Left lung (tissue), 10 donors: ENCODE measurements around the gene NXF1. TPM values are rescaled to one million over a fixed set of nuclear protein-coding genes. Genes with fewer than 3 reads are reported as not detected.
A peak's percentile ranks its signal among the peaks of the same experiment; 100 is the strongest.

Experiments
- ATAC-seq: fragments of 200-7000 bp; cut with Tn5 transposase; one replicate; pipeline ENCODE4 v1.9.1; 2020; ENCODE audit warnings: moderate library complexity
- DNase-seq, 4 donors: peaks; one replicate each; pipeline ENCODE4 v3.0.0-alpha.2; 2013 to 2020
- H3K27ac ChIP-seq, 2 donors: fragments of 200-600 bp; sonication (generic) in 1 of 2; one replicate each; pipeline versions ENCODE4 v1.5.0 to v1.8.0; 2020 to 2021
- H3K27me3 ChIP-seq, 2 donors: fragments of 200-600 bp; sonication (generic) in 1 of 2; one replicate each; pipeline versions ENCODE4 v1.5.0 to v1.8.0; 2020 to 2021
- H3K36me3 ChIP-seq, 2 donors: fragments of 200-600 bp; sonication (generic) in 1 of 2; one replicate each; pipeline versions ENCODE4 v1.5.0 to v1.8.0; 2020 to 2021
- H3K4me1 ChIP-seq, 2 donors: fragments of 200-600 bp; one replicate each; pipeline ENCODE4 v1.8.0; 2021
- H3K4me3 ChIP-seq, 2 donors: fragments of 200-600 bp; sonication (generic) in 1 of 2; one replicate each; pipeline versions ENCODE4 v1.5.0 to v1.8.0; 2020 to 2021; ENCODE audit warnings: mild to moderate bottlenecking in 1 of 2
- H3K9me3 ChIP-seq, 2 donors: fragments of 200-600 bp; sonication (generic) in 1 of 2; one replicate each; pipeline versions ENCODE4 v1.5.0 to v1.8.0; 2020 to 2021
- intact Hi-C, 2 donors: fragments of 100-400 bp; cut with DNase I; formaldehyde crosslinking; loops; one replicate each; pipeline versions ENCODE4 v1.11.2 to v1.14.2; 2022
- polyA plus RNA-seq, 6 donors: library from polyadenylated mRNA; unstranded; fragments of 120-200 nt; gene quantifications; one replicate each; pipeline ENCODE4 v1.2.1, GENCODE V29; 2013; ENCODE audit not compliant: insufficient read length in 6 of 6
- total RNA-seq, 2 donors: library from RNA; stranded (reverse); fragmentation: NEBNext Ultra II Directional; extraction: Animal tissue kit (Norgen Biotek cat#: 25700); gene quantifications; one replicate each; pipeline ENCODE4 v1.2.1, GENCODE V29; 2021
- TF ChIP-seq, protein P1 (sequence below), 2 donors: fragments of 200-600 bp; sonication (generic) in 1 of 2; IDR thresholded peaks; one replicate each; pipeline versions ENCODE4 v1.5.0 to v1.8.0; 2021; ENCODE audit warnings: antibody characterized with exemption in 2 of 2
- donor health status: DM: no; HTN: yes; CAD: no.
- donor health status: DM: no; HTN: no; CAD: no.

Gene NXF1
- total and polyA plus RNA-seq, 8 donors, result 67.8 to 157 (median 128) TPM

- DNase-seq, result no peak
- intact Hi-C loops, result no loop called here
- Histone ChIP-seq H3K27ac (peak overlapping the region in 1 of 2 donors; percentile 84), H3K9me3 (no peaks in the 10 kb centered on the region), H3K27me3 (no peaks in the 10 kb centered on the region), H3K36me3 (peaks cover 4 to 67% of the 10 kb centered on the region in 2 donors), H3K4me1 (peaks cover 0 to 18% of the 10 kb centered on the region in 2 donors), H3K4me3 (no peak overlapping the region)
- no peak for ATAC-seq
- TF ChIP-seq, protein P1, sequence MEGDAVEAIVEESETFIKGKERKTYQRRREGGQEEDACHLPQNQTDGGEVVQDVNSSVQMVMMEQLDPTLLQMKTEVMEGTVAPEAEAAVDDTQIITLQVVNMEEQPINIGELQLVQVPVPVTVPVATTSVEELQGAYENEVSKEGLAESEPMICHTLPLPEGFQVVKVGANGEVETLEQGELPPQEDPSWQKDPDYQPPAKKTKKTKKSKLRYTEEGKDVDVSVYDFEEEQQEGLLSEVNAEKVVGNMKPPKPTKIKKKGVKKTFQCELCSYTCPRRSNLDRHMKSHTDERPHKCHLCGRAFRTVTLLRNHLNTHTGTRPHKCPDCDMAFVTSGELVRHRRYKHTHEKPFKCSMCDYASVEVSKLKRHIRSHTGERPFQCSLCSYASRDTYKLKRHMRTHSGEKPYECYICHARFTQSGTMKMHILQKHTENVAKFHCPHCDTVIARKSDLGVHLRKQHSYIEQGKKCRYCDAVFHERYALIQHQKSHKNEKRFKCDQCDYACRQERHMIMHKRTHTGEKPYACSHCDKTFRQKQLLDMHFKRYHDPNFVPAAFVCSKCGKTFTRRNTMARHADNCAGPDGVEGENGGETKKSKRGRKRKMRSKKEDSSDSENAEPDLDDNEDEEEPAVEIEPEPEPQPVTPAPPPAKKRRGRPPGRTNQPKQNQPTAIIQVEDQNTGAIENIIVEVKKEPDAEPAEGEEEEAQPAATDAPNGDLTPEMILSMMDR (IDR thresholded peaks at IDR 0.05), result no peak
Observed at GRCh38 chr11:62817129-62817528, 11.9 kb upstream of the NXF1 start.

GRCh38 chr11:62816557-62816956 lies 11.3 kb upstream of the NXF1 start:
- Histone ChIP-seq H3K4me1 (peaks cover 0 to 18% of the 10 kb centered on the region in 2 donors), H3K36me3 (peaks cover 4 to 61% of the 10 kb centered on the region in 2 donors), H3K9me3 (no peaks in the 10 kb centered on the region), H3K4me3 (no peak overlapping the region), H3K27ac (peak overlapping the region in 1 of 2 donors; percentile 84), H3K27me3 (no peaks in the 10 kb centered on the region)
- ATAC-seq (peak; percentile 33), DNase-seq (no peak)
- intact Hi-C loops, result no loop called here
- TF ChIP-seq, protein P1 (IDR thresholded peaks at IDR 0.05), result no peak

DNA sequence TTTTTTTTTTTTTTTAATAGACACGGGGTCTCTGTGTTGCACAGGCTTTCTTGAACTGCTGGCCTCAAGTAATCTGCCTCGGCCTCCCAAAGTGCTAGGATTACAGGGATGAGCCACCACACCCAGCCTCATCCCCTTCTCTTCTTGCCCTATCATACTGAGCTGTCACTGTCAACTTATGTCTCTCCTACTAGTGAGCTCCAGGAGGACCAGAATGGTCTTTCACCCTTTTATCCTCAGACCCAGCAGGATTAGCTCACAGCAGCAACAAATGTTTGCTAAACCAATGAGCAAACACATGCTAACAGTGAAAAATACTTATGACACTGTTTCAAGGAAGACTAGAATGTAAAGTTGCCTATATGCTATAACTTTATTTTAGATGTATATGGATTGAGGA lies 6.4 kb upstream of the NXF1 start:
- no peaks in the 10 kb centered on the region for H3K27me3 ChIP-seq
- H3K27ac ChIP-seq, result no peak overlapping the region
- no peaks in the 10 kb centered on the region for H3K9me3 ChIP-seq
- H3K4me3 ChIP-seq, result no peak overlapping the region
- peaks cover 0 to 16% of the 10 kb centered on the region in 2 donors for H3K36me3 ChIP-seq
- DNase-seq (no peak), ATAC-seq (no peak)
- H3K4me1 ChIP-seq, result peaks cover 0 to 25% of the 10 kb centered on the region in 2 donors
- TF ChIP-seq, protein P1 (IDR thresholded peaks at IDR 0.05), result no peak
- intact Hi-C loops, result no loop called here

DNA sequence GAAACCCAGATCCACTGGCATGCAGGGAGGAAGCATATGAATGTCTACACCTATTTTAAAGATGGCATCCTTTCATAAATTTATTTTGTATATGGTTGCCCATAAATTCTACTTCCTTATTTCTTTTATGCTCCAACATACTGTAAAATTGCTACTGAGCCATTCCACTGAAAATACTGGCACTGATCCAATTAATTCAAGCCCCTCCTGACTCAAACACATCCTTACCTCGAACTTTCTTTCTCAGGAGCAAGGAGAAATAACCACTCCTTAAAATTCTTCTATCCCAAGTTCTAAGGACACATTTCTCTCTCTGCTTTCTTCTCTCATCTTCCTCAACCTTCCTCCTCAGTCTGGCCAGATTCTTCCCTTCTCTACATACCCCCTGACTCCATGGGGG lies 5.5 kb upstream of the NXF1 start:
- TF ChIP-seq, protein P1 (IDR thresholded peaks at IDR 0.05), result no peak
- no peaks in the 10 kb centered on the region for H3K9me3 ChIP-seq
- ATAC-seq (no peak), DNase-seq (no peak)
- no peak overlapping the region for H3K27ac ChIP-seq
- intact Hi-C loops, result no loop called here
- H3K36me3 ChIP-seq, result peaks cover 0 to 14% of the 10 kb centered on the region in 2 donors
- H3K4me1 ChIP-seq, result peaks cover 0 to 30% of the 10 kb centered on the region in 2 donors
- H3K4me3 ChIP-seq, result no peak overlapping the region
- no peaks in the 10 kb centered on the region for H3K27me3 ChIP-seq

DNA sequence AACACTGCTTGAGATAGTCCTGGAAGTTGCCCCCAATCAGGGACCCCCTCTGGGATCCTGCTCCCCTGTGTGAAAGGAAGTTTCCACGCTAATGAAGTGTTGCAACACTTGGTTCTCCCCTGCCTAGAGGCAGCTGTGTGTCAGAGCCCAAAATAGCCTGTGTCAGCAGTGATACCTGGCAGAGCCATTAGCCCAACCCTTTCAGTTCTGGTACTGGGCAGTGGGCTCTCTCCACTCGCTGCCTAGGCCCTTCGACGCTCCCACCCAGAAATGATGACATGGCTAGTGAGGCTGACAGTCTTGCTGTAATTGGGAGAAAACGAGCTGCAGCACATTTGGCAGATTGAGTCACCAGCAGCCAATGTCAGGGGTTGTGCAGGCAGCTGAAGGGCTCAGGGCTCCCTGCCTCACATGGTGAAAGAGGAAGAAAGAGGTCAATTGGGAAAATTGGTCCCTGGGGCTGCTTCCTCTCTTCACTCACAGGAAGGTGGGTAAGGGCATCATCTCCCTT lies 1.4 kb upstream of the NXF1 start:
- H3K9me3 ChIP-seq, result no peaks in the 10 kb centered on the region

More for the DNA sequence above, 1.4 kb upstream of the NXF1 start:
- intact Hi-C loops, result no loop called here
- TF ChIP-seq, protein P1 (IDR thresholded peaks at IDR 0.05), result no peak
- H3K27ac ChIP-seq, result peak overlapping the region; percentile 93 to 94
- H3K27me3 ChIP-seq, result no peaks in the 10 kb centered on the region
- DNase-seq, result peak in 1 of 4 donors; percentile 59
- peak; percentile 2 for ATAC-seq
- H3K36me3 ChIP-seq, result peaks cover 0 to 21% of the 10 kb centered on the region in 2 donors
- peaks cover 8 to 48% of the 10 kb centered on the region in 2 donors for H3K4me1 ChIP-seq
- H3K4me3 ChIP-seq, result peak overlapping the region in 1 of 2 donors; percentile 90
